Gastrocnemius medialis (tissue), 4 donors: Measurements from ENCODE around the gene ZFYVE27. TPM values are rescaled to one million over a fixed set of nuclear protein-coding genes. Genes with fewer than 3 reads are reported as not detected.

Source experiments
- ATAC-seq, 2 donors: fragments of 150-250 bp; one replicate each; pipeline ENCODE4 v1.9.1; 2016
- DNase-seq, 2 donors: peaks; one replicate each; pipeline ENCODE4 v3.0.0-alpha.2; 2019
- H3K27ac ChIP-seq, 4 donors: fragments of 200-600 bp; sonication (generic); 1 replicate in 1 of 4; 2 replicates in 3 of 4; pipeline ENCODE4 v1.5.1; 2016 to 2018; ENCODE audit warnings: mild to moderate bottlenecking in 2 of 4, moderate library complexity in 1 of 4
- H3K27me3 ChIP-seq, 3 donors: fragments of 200-600 bp; sonication (generic) in 2 of 3; 1 replicate in 1 of 3; 2 replicates in 2 of 3; pipeline versions ENCODE4 v1.5.1 to v1.6.0; 2016 to 2019; ENCODE audit warnings: mild to moderate bottlenecking in 1 of 3, moderate library complexity in 1 of 3
- H3K36me3 ChIP-seq, 2 donors: fragments of 200-600 bp; sonication (generic) in 1 of 2; one replicate each; pipeline ENCODE4 v1.5.1; 2017 to 2018
- H3K4me1 ChIP-seq, 2 donors: fragments of 200-600 bp; sonication (generic) in 1 of 2; one replicate each; pipeline ENCODE4 v1.5.1; 2016 to 2017; ENCODE audit warnings: mild to moderate bottlenecking in 2 of 2
- H3K4me3 ChIP-seq, 4 donors: fragments of 200-600 bp; sonication (generic) in 3 of 4; 1 replicate in 1 of 4; 2 replicates in 3 of 4; pipeline ENCODE4 v1.5.1; 2016 to 2019; ENCODE audit warnings: mild to moderate bottlenecking in 2 of 4
- H3K9me3 ChIP-seq, 3 donors: fragments of 200-600 bp; sonication (generic) in 2 of 3; 1 replicate in 1 of 3; 2 replicates in 2 of 3; pipeline ENCODE4 v1.5.1; 2016 to 2019
- POLR2A ChIP-seq, 2 donors: fragments of 450-650 bp; IDR thresholded peaks; one replicate each; pipeline ENCODE4 v1.6.1; 2017; ENCODE audit warnings: antibody characterized with exemption in 2 of 2, mild to moderate bottlenecking in 2 of 2, moderate library complexity in 2 of 2
- in situ Hi-C, 4 donors: fragments of 200-750 bp; cut with MboI; loops; one replicate each; pipeline versions ENCODE4 v1.15.0 to v1.8.0; 2017; ENCODE audit warnings: low sequenced_read_pairs in 4 of 4
- intact Hi-C: fragments of 100-400 bp; cut with DNase I; formaldehyde crosslinking; loops from one replicate; pipeline ENCODE4 v1.15.1; 2023; ENCODE audit warnings: low total_unique reads
- total RNA-seq, 4 donors: library from RNA; depleted of rRNA; stranded (reverse); fragments of >200 nt; gene quantifications; one replicate each; pipeline versions ENCODE4 v1.1.0 to v1.2.3, GENCODE V29; 2016
- TF ChIP-seq, protein P1 (sequence below), 5 experiments: fragments of 450-650 bp in 3 of 5; fragments of 200-600 bp in 2 of 5; sonication (generic) in 2 of 5; IDR thresholded peaks in 4 of 5; conservative IDR thresholded peaks in 1 of 5; 1 replicate in 4 of 5; 2 replicates in 1 of 5; pipeline ENCODE4 v1.5.1; 2016 to 2019; ENCODE audit warnings: antibody characterized with exemption in 5 of 5, mild to moderate bottlenecking in 3 of 5, moderate library complexity in 3 of 5

The ZFYVE27 gene
- total RNA-seq, 4 donors from 2014 or later = 7.6 to 14.9 (median 11.6) TPM

DNA sequence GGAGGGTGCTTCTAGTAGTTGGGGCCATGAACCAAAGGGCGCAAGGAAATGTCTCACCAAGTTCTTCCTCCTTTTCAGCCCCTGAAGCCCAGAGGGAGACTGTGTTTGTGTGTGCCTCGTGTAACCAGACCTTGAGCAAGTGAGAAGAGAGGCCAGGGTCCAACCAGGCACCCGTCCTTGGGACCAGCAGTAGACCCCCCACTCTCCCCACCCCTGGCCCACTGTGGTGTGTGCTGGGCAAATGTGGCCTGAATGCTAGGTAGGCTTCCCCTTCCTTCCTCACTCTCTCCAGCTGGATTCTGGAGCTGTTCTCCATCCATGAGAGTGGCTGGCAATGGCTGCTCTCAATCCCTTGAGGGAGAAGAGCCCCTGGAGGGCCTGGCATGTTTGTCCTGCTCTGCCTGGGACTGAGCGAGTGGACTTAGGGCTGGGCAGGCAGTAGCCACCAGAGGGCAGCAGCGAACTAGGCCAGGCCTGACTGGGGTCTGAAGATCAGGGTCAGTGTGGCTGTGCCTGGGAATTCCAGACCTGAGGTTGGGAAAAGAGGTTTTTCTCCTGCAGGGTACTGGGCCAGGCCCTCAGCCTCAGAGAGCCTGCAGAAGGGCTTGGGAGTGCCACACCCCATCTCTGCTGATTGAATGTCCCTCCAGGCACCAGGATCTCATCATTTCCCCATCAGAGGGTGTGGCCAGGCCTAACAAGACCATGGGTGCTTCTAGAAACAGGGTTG, 22.4 kb downstream of the ZFYVE27 start:
- in situ Hi-C loops = loop anchor here in 1 of 4 donors (25.0 kb wide), 1 partner anchor 278 kb away; the partner anchor contains the start of gene CRTAC1
- peak; percentile 72 to 77 for ATAC-seq
- intact Hi-C loops = loop anchor here (1.0 kb wide), 1 partner anchor 110 kb away; no protein-coding TSS in a partner anchor
- peaks cover 0 to 50% of the 10 kb centered on the region in 2 donors for H3K36me3 ChIP-seq
- H3K4me1 ChIP-seq = peaks cover 0 to 13% of the 10 kb centered on the region in 2 donors
- TF ChIP-seq POLR2A (IDR thresholded peaks at IDR 0.05) = no peak
- TF ChIP-seq, protein P1, sequence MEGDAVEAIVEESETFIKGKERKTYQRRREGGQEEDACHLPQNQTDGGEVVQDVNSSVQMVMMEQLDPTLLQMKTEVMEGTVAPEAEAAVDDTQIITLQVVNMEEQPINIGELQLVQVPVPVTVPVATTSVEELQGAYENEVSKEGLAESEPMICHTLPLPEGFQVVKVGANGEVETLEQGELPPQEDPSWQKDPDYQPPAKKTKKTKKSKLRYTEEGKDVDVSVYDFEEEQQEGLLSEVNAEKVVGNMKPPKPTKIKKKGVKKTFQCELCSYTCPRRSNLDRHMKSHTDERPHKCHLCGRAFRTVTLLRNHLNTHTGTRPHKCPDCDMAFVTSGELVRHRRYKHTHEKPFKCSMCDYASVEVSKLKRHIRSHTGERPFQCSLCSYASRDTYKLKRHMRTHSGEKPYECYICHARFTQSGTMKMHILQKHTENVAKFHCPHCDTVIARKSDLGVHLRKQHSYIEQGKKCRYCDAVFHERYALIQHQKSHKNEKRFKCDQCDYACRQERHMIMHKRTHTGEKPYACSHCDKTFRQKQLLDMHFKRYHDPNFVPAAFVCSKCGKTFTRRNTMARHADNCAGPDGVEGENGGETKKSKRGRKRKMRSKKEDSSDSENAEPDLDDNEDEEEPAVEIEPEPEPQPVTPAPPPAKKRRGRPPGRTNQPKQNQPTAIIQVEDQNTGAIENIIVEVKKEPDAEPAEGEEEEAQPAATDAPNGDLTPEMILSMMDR (IDR thresholded peaks at IDR 0.05 in 4 of 5, conservative IDR thresholded peaks at IDR 0.05 in 1 of 5) = peak; percentile 40 to 83 (median 76)
- H3K27ac ChIP-seq = no peak overlapping the region
- no peak overlapping the region for H3K4me3 ChIP-seq
- no peaks in the 10 kb centered on the region for H3K9me3 ChIP-seq
- H3K27me3 ChIP-seq = no peaks in the 10 kb centered on the region
- DNase-seq = peak in 1 of 2 donors; percentile 32

DNA sequence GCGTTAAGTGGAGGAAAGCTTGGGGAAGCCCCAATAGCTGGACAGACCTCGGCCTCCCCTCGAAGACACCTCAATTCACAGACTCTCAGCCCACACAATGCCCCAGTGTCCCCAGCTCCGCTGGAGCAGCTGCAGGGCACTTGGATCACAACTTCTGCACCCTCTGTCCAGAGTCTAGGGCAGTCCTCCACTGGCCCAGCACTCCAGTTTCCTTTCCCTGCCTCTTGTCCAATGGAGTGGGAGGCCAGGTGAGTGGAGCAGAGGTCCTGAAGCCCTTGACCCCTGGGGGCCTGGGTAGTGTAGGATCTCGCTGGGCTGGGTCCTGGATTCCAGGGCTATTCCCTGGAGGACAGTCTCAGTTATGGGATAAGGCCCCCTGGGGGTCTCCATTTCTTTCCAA, 23.0 kb downstream of the ZFYVE27 start:
- no peak for DNase-seq
- Histone ChIP-seq H3K4me1 (peaks cover 0 to 19% of the 10 kb centered on the region in 2 donors), H3K27ac (no peak overlapping the region), H3K4me3 (no peak overlapping the region), H3K27me3 (no peaks in the 10 kb centered on the region), H3K9me3 (no peaks in the 10 kb centered on the region), H3K36me3 (peaks cover 0 to 43% of the 10 kb centered on the region in 2 donors)
- TF ChIP-seq, protein P1 (IDR thresholded peaks at IDR 0.05 in 4 of 5, conservative IDR thresholded peaks at IDR 0.05 in 1 of 5) = no peak
- TF ChIP-seq POLR2A (IDR thresholded peaks at IDR 0.05) = no peak
- intact Hi-C loops (loop anchor here (1.0 kb wide), 1 partner anchor 109 kb away; no protein-coding TSS in a partner anchor), in situ Hi-C loops (loop anchor here in 1 of 4 donors (25.0 kb wide), 1 partner anchor 277 kb away; the partner anchor contains the start of gene CRTAC1)
- ATAC-seq = no peak

DNA sequence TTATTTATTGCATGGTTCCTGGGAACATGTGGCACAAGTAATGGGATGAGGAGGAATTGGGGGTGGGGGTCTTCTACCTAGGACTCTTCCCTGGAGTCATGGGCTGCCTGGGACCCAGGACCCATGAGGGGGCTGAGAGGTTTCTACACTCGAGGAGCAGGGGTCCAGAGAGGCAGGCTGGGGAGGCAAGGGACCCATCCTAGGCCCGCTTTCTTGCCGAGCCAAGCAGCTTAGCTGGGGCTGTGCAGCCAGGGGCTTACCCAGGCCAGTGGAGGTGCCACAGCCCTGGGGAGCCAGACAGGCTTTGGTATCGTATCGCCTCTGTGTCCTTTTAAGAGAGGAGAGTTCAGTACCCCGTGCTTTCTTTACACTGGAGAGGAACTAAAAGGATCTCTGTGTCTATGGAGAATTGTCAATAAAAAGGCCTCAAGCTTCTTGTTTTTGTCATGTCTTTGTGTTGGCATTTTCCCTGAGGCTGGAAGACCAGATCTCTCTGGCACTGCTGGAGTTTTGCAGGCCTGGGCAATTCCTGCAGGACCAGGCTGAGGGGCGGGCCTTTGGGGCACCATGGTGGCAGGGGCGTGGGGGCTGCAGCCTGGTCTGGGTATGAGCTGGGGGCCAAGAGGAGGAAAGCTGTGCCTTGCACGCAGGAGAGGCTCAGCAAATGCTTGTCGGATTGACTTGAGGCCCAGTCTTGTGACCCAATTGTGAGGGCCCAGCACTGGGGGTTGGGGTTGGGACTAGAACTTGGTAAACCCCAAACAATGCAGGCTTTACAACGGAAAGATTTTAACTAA, 23.7 kb downstream of the ZFYVE27 start:
- H3K9me3 ChIP-seq = no peaks in the 10 kb centered on the region
- no peak for DNase-seq
- TF ChIP-seq POLR2A (IDR thresholded peaks at IDR 0.05) = no peak
- TF ChIP-seq, protein P1 (IDR thresholded peaks at IDR 0.05 in 4 of 5, conservative IDR thresholded peaks at IDR 0.05 in 1 of 5) = no peak
- H3K36me3 ChIP-seq = peaks cover 0 to 36% of the 10 kb centered on the region in 2 donors
- intact Hi-C loops (no loop called here), in situ Hi-C loops (loop anchor here in 1 of 4 donors (25.0 kb wide), 1 partner anchor 277 kb away; the partner anchor contains the start of gene CRTAC1)
- no peak overlapping the region for H3K27ac ChIP-seq
- peaks cover 0 to 23% of the 10 kb centered on the region in 2 donors for H3K4me1 ChIP-seq
- no peak for ATAC-seq
- H3K27me3 ChIP-seq = no peaks in the 10 kb centered on the region
- H3K4me3 ChIP-seq = no peak overlapping the region

DNA sequence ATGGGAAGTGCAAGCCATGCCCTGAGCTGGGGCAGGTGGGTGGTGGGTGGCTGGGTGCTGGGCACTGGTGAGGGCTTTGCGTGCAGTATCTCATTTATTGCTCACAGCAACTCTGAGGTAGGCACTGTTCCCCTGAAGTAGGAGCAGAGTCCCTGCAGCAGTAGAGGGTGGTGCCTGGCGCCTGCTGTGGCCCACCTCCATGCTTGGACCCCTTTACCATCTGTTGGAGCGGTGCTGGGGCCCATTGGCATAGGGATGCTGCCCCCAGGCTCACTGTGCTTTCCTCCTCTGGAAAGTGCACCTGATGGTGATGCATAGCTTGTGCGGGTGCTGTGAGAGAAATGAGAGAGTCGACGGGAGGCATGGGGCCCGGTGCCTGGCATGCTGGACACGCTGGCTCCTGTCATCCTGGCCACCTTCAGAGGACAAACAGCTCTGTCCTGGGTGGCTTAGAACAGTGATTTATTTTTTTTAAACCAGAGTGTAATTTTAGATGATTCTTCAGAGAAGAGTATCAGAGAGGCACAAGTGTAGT, 24.5 kb downstream of the ZFYVE27 start:
- in situ Hi-C loops (loop anchor here in 1 of 4 donors (25.0 kb wide), 1 partner anchor 276 kb away; the partner anchor contains the start of gene CRTAC1), intact Hi-C loops (no loop called here)
- Histone ChIP-seq H3K4me1 (peaks cover 0 to 23% of the 10 kb centered on the region in 2 donors), H3K27me3 (no peaks in the 10 kb centered on the region), H3K27ac (no peak overlapping the region), H3K36me3 (peaks cover 0 to 29% of the 10 kb centered on the region in 2 donors), H3K9me3 (no peaks in the 10 kb centered on the region), H3K4me3 (no peak overlapping the region)
- no peak for DNase-seq
- TF ChIP-seq, protein P1 (IDR thresholded peaks at IDR 0.05 in 4 of 5, conservative IDR thresholded peaks at IDR 0.05 in 1 of 5) = no peak
- no peak for TF ChIP-seq POLR2A (IDR thresholded peaks at IDR 0.05)
- no peak for ATAC-seq
